A673 (cell line): ENCODE results near the gene SMOC2. TPM values are rescaled to one million over a fixed set of nuclear protein-coding genes. Genes with fewer than 3 reads are reported as not detected.

Experiments
- BruUV-seq: library from RNA; stranded (reverse); fragments of 400-500 nt; replicated peaks from 2 replicates; lab custom pipeline; 2021; lab: Mats Ljungman, UMichigan
- CTCF ChIA-PET: fragments of 300-600 bp; sonication (Branson Sonifier 250); formaldehyde crosslinking; loops from one replicate; lab custom pipeline; 2022; ENCODE audit warnings: antibody characterized with exemption; lab: Charles Lee
- POLR2A ChIA-PET: fragments of 300-600 bp; sonication (Branson Sonifier 250); formaldehyde crosslinking; loops from one replicate; lab custom pipeline; 2022; ENCODE audit warnings: antibody characterized with exemption; ENCODE audit not compliant: low non-redundant PET; lab: Charles Lee
- DNase-seq: peaks from one replicate; pipeline ENCODE4 v3.0.0-alpha.2; 2015; ENCODE audit warnings: low spot score
- H3K27ac ChIP-seq: fragments of 200-600 bp; sonication (generic); 2 replicates; pipeline ENCODE4 v1.5.1; 2016; ENCODE audit warnings: mixed run types, low read depth, mild to moderate bottlenecking, mixed read lengths, antibody characterized with exemption, low read length; ENCODE audit not compliant: poor library complexity, severe bottlenecking
- H3K27me3 ChIP-seq: fragments of 200-600 bp; sonication (generic); replicated peaks from 2 replicates; pipeline ENCODE4 v1.6.1; 2017; ENCODE audit warnings: mixed run types, low read depth, mild to moderate bottlenecking, mixed read lengths, antibody characterized with exemption, low read length; ENCODE audit not compliant: insufficient read depth, poor library complexity
- H3K36me3 ChIP-seq: fragments of 200-600 bp; sonication (generic); 2 replicates; pipeline ENCODE4 v1.6.1; 2016; ENCODE audit warnings: mixed run types, mild to moderate bottlenecking, mixed read lengths, antibody characterized with exemption, low read length; ENCODE audit not compliant: insufficient read depth, poor library complexity, severe bottlenecking
- H3K4me1 ChIP-seq: fragments of 200-600 bp; sonication (generic); 2 replicates; pipeline ENCODE4 v1.6.1; 2017; ENCODE audit warnings: mixed run types, mild to moderate bottlenecking, mixed read lengths, antibody characterized with exemption, low read length; ENCODE audit not compliant: insufficient read depth, poor library complexity, severe bottlenecking
- H3K4me3 ChIP-seq: fragments of 200-600 bp; sonication (generic); 2 replicates; pipeline ENCODE4 v1.5.1; 2016; ENCODE audit warnings: low read depth, mixed run types, mild to moderate bottlenecking, mixed read lengths, low read length; ENCODE audit not compliant: poor library complexity, severe bottlenecking
- H3K9me3 ChIP-seq: fragments of 200-600 bp; sonication (generic); 2 replicates; pipeline ENCODE4 v1.6.1; 2016; ENCODE audit warnings: mixed run types, low read depth, mild to moderate bottlenecking, mixed read lengths, antibody characterized with exemption, low read length; ENCODE audit not compliant: poor library complexity, severe bottlenecking
- EZH2 ChIP-seq: fragments of 200-600 bp; sonication (generic); IDR thresholded peaks from 2 replicates; pipeline ENCODE4 v1.6.1; 2017; ENCODE audit warnings: borderline replicate concordance, low read depth, mild to moderate bottlenecking, mixed read lengths, antibody characterized with exemption, low read length; ENCODE audit not compliant: poor library complexity, severe bottlenecking
- intact Hi-C: fragments of 100-400 bp; cut with micrococcal nuclease; formaldehyde crosslinking; loops from one replicate; pipeline ENCODE4 v1.10.0; 2022; ENCODE audit not compliant: unreplicated experiment
- total RNA-seq: library from RNA; stranded (reverse); gene quantifications from 2 replicates; pipeline ENCODE4 v1.2.3, GENCODE V29; 2021
- TF ChIP-seq, protein P1 (sequence below): fragments of 300-800, 200-600 bp; sonication (generic); conservative IDR thresholded peaks from 2 replicates; pipeline ENCODE4 v1.5.1; 2017; ENCODE audit warnings: low read depth, mild to moderate bottlenecking, antibody characterized with exemption, low read length, moderate library complexity, mixed read lengths

The SMOC2 gene
- total RNA-seq, 1 experiment from 2014 or later = 1.8 TPM

DNA sequence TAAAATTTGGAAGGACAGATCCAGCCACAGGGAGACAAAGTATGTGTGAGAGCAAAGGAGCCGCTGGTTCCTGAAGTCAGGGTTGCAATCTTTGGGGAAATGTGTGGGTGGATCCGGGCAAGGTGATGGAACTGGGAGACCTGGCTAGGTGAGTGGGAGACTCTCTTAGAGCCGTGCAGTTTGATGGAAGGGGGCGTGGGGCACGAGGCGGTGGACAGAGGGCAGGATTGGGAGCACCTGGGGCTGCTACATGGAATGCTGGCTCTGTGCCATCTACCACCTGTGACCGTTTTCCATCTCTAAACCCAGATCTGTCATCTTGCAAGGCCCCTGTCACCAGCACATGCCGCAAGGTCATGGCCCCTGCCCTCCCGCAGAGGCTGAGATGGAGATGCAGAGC is 268.4 kb downstream of the SMOC2 start:
- Histone ChIP-seq H3K36me3 (no peaks in the 10 kb centered on the region), H3K4me1 (no peaks in the 10 kb centered on the region), H3K27me3 (peaks cover 58% of the 10 kb centered on the region), H3K4me3 (no peak overlapping the region), H3K9me3 (no peaks in the 10 kb centered on the region), H3K27ac (no peak overlapping the region)
- intact Hi-C loops = no loop called here
- ChIA-PET CTCF (no interaction called here), POLR2A (no interaction called here)
- no peak for DNase-seq
- TF ChIP-seq EZH2 = no peak
- TF ChIP-seq, protein P1, sequence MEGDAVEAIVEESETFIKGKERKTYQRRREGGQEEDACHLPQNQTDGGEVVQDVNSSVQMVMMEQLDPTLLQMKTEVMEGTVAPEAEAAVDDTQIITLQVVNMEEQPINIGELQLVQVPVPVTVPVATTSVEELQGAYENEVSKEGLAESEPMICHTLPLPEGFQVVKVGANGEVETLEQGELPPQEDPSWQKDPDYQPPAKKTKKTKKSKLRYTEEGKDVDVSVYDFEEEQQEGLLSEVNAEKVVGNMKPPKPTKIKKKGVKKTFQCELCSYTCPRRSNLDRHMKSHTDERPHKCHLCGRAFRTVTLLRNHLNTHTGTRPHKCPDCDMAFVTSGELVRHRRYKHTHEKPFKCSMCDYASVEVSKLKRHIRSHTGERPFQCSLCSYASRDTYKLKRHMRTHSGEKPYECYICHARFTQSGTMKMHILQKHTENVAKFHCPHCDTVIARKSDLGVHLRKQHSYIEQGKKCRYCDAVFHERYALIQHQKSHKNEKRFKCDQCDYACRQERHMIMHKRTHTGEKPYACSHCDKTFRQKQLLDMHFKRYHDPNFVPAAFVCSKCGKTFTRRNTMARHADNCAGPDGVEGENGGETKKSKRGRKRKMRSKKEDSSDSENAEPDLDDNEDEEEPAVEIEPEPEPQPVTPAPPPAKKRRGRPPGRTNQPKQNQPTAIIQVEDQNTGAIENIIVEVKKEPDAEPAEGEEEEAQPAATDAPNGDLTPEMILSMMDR = no peak
- BruUV-seq = no TSS peak

DNA sequence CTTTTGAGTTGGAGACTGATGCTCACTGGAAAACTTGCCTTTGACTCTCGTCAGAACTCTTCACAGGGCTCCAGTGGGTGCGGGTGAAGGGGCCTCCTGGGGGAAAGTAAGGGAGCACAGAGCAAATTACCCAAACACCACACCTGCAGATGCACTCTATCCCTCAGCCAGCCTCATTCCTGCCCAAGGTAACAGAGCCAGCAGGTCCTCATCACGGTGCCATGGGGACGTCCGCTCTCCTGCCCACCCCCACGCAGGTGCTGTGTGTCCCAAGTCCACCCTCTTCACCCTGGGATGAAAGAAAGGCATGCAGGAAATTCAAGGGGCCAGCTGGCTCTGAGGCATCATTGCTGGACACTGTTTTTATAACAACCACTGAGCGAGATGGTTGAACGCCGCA is 269.0 kb downstream of the SMOC2 start:
- Histone ChIP-seq H3K9me3 (no peaks in the 10 kb centered on the region), H3K27me3 (peaks cover 58% of the 10 kb centered on the region), H3K27ac (no peak overlapping the region), H3K4me3 (no peak overlapping the region), H3K4me1 (no peaks in the 10 kb centered on the region), H3K36me3 (no peaks in the 10 kb centered on the region)
- CTCF ChIA-PET = no interaction called here
- TF ChIP-seq EZH2 = no peak
- TF ChIP-seq, protein P1 = no peak
- intact Hi-C loops = no loop called here
- no peak for DNase-seq
- no TSS peak for BruUV-seq
- POLR2A ChIA-PET = no interaction called here

GRCh38 chr6:168711049-168711640 is 270.2 kb downstream of the SMOC2 start:
- Histone ChIP-seq H3K4me1 (no peaks in the 10 kb centered on the region), H3K4me3 (no peak overlapping the region), H3K36me3 (no peaks in the 10 kb centered on the region), H3K27ac (no peak overlapping the region), H3K27me3 (peaks cover 51% of the 10 kb centered on the region), H3K9me3 (no peaks in the 10 kb centered on the region)
- CTCF ChIA-PET = no interaction called here
- intact Hi-C loops = no loop called here
- BruUV-seq = no TSS peak
- TF ChIP-seq, protein P1 = peak; percentile 46
- no peak for TF ChIP-seq EZH2
- no peak for DNase-seq
- POLR2A ChIA-PET = no interaction called here
